PC-3 (cell line): ENCODE results near the gene CEP104.

Experiments
- CTCF ChIP-seq: fragments of 300-600 bp; sonication (generic); conservative IDR thresholded peaks from 2 replicates; pipeline ENCODE4 v1.5.1; 2017; ENCODE audit warnings: antibody characterized with exemption, low read depth, mild to moderate bottlenecking, low read length
- EZH2 ChIP-seq: fragments of 300-600 bp; sonication (generic); IDR thresholded peaks from one replicate; pipeline ENCODE4 v1.6.1; 2017; ENCODE audit warnings: antibody characterized with exemption, mild to moderate bottlenecking, low read length; ENCODE audit not compliant: unreplicated experiment

- TF ChIP-seq CTCF: no peak
- TF ChIP-seq EZH2: no peak
Measured at GRCh38 chr1:3869751-3870301, 12.8 kb upstream of the CEP104 start.
